Prostate gland (tissue), 2 donors: ENCODE results near the gene ZNF10.

Source experiments
- POLR2AphosphoS5 ChIP-seq: sonication (generic); formaldehyde crosslinking; IDR thresholded peaks from one replicate; pipeline ENCODE4 v1.6.1; 2017; ENCODE audit warnings: antibody characterized with exemption
- TF ChIP-seq, protein P1 (sequence below), 4 experiments: fragments of 200-600 bp in 2 of 4; fragments of 450-650 bp in 2 of 4; sonication (generic) in 2 of 4; IDR thresholded peaks; 1 replicate in 3 of 4; 2 replicates in 1 of 4; pipeline ENCODE4 v1.5.1; 2016 to 2019; ENCODE audit warnings: antibody characterized with exemption in 4 of 4, mild to moderate bottlenecking in 2 of 4, moderate library complexity in 2 of 4

DNA sequence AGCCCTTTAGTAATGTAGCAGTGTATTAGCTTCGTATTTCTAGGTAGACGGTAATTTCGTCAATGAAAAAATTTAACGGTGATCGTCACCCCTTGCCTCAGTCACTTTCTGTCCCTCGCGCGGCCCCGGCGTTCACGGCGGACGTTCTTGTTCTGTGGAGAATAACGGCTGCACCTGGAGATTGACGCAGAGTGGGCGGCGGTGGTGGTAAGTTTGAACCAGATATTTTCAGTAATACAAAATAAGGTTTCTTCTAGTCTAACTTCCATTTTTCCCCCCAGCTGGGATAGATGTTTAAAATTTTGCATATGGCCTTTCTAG lies 341 bp downstream of the ZNF10 start:
- TF ChIP-seq, protein P1, sequence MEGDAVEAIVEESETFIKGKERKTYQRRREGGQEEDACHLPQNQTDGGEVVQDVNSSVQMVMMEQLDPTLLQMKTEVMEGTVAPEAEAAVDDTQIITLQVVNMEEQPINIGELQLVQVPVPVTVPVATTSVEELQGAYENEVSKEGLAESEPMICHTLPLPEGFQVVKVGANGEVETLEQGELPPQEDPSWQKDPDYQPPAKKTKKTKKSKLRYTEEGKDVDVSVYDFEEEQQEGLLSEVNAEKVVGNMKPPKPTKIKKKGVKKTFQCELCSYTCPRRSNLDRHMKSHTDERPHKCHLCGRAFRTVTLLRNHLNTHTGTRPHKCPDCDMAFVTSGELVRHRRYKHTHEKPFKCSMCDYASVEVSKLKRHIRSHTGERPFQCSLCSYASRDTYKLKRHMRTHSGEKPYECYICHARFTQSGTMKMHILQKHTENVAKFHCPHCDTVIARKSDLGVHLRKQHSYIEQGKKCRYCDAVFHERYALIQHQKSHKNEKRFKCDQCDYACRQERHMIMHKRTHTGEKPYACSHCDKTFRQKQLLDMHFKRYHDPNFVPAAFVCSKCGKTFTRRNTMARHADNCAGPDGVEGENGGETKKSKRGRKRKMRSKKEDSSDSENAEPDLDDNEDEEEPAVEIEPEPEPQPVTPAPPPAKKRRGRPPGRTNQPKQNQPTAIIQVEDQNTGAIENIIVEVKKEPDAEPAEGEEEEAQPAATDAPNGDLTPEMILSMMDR (IDR thresholded peaks at IDR 0.05), result no peak
- no peak for TF ChIP-seq POLR2AphosphoS5
